Measurements from ENCODE around the gene LCN9. TPM values are rescaled to one million over a fixed set of nuclear protein-coding genes. Genes with fewer than 3 reads are reported as not detected.
"Not testable (repeated sequence)": the region's sequence is repeated elsewhere in the genome, so short reads cannot be mapped to it uniquely, and the experiment has no call there.

The LCN9 gene
- total and polyA plus RNA-seq, 2 donors from 2014 or later = not detected

DNA sequence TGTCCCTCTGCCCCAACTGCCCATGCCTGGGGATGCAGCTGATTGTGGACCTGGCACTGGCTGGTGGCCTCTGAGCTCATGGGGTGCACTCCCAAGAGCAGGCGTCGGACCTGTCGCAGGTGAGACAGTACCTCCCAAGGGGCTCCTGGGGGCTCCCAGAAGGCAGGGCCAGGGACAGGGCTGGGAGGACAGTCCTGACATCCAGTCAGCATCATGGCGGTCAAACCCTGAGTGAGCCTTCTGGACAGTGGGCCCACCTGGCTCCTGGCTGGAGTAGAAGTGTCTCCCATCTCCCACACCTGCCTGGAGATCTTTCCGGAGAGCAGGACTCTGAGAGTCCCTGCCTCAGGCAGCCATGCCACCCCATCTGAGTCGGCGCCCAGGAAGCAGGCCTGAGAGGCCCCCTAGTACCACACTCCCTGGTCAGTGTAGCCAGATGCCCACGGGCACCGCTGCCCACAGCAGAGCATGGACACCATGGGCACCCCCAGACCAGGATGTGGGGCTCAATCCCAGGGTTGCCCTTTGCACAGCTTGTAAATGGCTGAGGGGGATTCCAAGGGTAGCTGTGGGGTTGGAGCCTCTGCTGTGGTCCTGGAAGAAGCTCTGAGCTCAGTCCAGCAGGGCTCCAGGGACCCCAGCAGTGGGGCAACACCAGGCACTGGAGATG, 6.6 kb downstream of the LCN9 start:
- no peak for FAIRE-seq
- peak in 1 of 5 donors; percentile 47 for DNase-seq

DNA sequence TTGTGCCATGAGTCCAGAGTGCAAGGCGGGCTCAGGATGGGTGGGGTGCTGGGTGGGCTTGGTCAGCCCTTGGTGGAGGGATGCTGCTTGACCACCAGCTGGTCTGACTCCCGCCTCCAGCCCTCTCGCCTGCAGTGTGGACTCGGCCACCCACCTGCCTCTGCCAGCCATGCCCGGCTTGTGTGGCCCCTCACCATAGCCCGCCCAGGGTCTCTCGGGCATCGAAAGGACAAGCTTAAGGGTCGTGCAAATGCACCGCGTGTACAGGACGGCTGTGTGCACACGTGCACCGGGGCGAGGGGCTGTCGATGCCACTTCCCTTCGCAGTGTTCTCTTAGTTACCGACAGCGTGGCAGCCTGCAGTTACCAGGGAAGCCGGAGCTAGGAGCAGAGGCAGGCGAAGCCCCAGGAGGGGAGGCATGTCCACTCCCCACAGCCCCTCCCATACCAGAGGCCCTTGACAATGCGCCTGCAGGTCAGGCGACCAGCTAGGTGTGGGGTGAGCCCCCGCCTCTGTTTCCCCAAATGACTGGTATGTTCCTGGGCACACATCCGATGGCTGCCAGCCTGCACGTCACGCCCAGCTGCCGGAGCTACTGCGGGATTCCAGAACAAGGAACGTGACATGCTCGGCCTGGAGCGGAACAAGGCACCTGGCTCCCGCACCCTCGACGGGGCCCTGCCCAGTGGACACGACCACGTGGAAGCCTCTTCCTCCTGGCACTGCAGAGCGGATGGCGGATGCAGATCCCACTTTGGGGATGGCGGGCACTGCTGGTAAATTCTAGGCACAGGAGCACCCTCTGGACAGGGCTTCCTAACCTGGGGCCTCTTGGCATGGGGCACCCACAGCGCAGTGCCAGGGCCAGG, 7.8 kb downstream of the LCN9 start:
- DNase-seq = peak in 2 of 5 donors; percentile 24 to 58
- intact Hi-C loops (cut with DNase I) = no loop called here
- TF ChIP-seq, protein P1, sequence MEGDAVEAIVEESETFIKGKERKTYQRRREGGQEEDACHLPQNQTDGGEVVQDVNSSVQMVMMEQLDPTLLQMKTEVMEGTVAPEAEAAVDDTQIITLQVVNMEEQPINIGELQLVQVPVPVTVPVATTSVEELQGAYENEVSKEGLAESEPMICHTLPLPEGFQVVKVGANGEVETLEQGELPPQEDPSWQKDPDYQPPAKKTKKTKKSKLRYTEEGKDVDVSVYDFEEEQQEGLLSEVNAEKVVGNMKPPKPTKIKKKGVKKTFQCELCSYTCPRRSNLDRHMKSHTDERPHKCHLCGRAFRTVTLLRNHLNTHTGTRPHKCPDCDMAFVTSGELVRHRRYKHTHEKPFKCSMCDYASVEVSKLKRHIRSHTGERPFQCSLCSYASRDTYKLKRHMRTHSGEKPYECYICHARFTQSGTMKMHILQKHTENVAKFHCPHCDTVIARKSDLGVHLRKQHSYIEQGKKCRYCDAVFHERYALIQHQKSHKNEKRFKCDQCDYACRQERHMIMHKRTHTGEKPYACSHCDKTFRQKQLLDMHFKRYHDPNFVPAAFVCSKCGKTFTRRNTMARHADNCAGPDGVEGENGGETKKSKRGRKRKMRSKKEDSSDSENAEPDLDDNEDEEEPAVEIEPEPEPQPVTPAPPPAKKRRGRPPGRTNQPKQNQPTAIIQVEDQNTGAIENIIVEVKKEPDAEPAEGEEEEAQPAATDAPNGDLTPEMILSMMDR (IDR thresholded peaks at IDR 0.05; ENCODE audit: borderline replicate concordance, extremely low read depth, insufficient read depth) = no peak

More for the DNA sequence above, 6.6 kb downstream of the LCN9 start:
- H3K9me3 ChIP-seq (ENCODE audit: control insufficient read depth in 2 of 3, insufficient read depth in 1 of 3, low read length in 3 of 3) = no peaks in the 10 kb centered on the region
- no peak overlapping the region for H3K27ac ChIP-seq (ENCODE audit: low read depth in 2 of 2, low read length in 2 of 2)
- TF ChIP-seq, protein P1 (IDR thresholded peaks at IDR 0.05; ENCODE audit: borderline replicate concordance, extremely low read depth, insufficient read depth) = no peak
- no peak overlapping the region for H3K4me3 ChIP-seq (ENCODE audit: low read length in 3 of 3)
- no peaks in the 10 kb centered on the region for H3K4me1 ChIP-seq (ENCODE audit: control insufficient read depth in 2 of 3, insufficient read depth in 2 of 3, low read depth in 1 of 3, low read length in 3 of 3)
- H3K27me3 ChIP-seq (ENCODE audit: control insufficient read depth, insufficient read depth, low read length) = no peaks in the 10 kb centered on the region
- no peak overlapping the region for H3K9ac ChIP-seq (ENCODE audit: low read length in 3 of 3)
- intact Hi-C loops (cut with DNase I) = no loop called here
- no peaks in the 10 kb centered on the region for H3K36me3 ChIP-seq (ENCODE audit: control insufficient read depth in 2 of 3, insufficient read depth in 3 of 3, low read length in 3 of 3)

DNA sequence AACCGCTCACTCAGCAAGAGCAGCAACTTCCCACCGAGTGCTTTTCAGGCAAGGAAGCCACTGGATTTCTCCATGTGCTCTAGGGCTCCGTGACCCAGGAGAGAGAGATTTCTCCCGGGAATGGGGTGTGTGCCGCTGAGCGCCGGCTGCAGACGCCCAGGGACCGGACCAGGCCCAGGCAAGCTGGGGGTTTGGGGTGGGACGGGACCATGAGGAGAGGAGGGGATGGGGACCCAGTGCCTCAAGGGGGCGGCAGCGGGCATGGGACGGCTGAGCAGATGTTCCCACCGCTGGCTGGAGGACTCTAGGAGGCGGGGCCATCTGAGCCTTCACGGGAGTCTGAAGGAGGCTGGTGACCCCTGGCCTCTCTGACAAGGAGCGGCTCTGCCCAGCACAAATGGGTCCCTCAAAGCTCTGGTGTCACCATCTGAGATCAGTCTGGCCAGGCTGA, 8.5 kb downstream of the LCN9 start:
- Histone ChIP-seq H3K4me1 (ENCODE audit: control insufficient read depth in 2 of 3, insufficient read depth in 2 of 3, low read depth in 1 of 3, low read length in 3 of 3) (no peaks in the 10 kb centered on the region), H3K9me3 (ENCODE audit: control insufficient read depth in 2 of 3, insufficient read depth in 1 of 3, low read length in 3 of 3) (no peaks in the 10 kb centered on the region), H3K27ac (ENCODE audit: low read depth in 2 of 2, low read length in 2 of 2) (no peak overlapping the region), H3K36me3 (ENCODE audit: control insufficient read depth in 2 of 3, insufficient read depth in 3 of 3, low read length in 3 of 3) (no peaks in the 10 kb centered on the region), H3K4me3 (ENCODE audit: low read length in 3 of 3) (no peak overlapping the region), H3K27me3 (ENCODE audit: control insufficient read depth, insufficient read depth, low read length) (no peaks in the 10 kb centered on the region), H3K9ac (ENCODE audit: low read length in 3 of 3) (no peak overlapping the region)
- TF ChIP-seq, protein P1 (IDR thresholded peaks at IDR 0.05; ENCODE audit: borderline replicate concordance, extremely low read depth, insufficient read depth) = no peak
- FAIRE-seq = no peak
- peak in 1 of 5 donors; percentile 67 for DNase-seq
- intact Hi-C loops (cut with DNase I) = no loop called here

More for the DNA sequence above, 7.8 kb downstream of the LCN9 start:
- Histone ChIP-seq H3K4me3 (ENCODE audit: low read length in 3 of 3) (no peak overlapping the region), H3K36me3 (ENCODE audit: control insufficient read depth in 2 of 3, insufficient read depth in 3 of 3, low read length in 3 of 3) (no peaks in the 10 kb centered on the region), H3K27me3 (ENCODE audit: control insufficient read depth, insufficient read depth, low read length) (no peaks in the 10 kb centered on the region), H3K27ac (ENCODE audit: low read depth in 2 of 2, low read length in 2 of 2) (no peak overlapping the region), H3K9ac (ENCODE audit: low read length in 3 of 3) (no peak overlapping the region), H3K9me3 (ENCODE audit: control insufficient read depth in 2 of 3, insufficient read depth in 1 of 3, low read length in 3 of 3) (no peaks in the 10 kb centered on the region), H3K4me1 (ENCODE audit: control insufficient read depth in 2 of 3, insufficient read depth in 2 of 3, low read depth in 1 of 3, low read length in 3 of 3) (no peaks in the 10 kb centered on the region)
- no peak for FAIRE-seq

DNA sequence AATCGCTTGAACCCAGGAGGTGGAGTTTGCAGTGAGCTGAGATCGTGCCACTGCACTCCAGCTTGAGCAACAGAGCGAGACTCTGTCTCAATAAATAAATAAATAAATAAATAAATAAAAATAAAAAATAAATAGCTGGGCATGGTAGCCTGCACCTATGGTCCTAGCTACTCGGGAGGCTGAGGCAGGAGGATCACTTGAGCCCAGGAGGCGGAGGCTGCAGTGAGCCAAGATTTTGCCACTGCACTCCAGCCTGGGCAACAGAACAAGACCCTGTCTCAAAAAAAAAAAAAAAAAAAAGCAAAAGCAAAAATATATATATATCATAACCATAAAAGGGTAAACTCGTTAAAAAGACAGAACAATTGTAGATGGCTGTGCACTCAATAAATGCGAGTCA, 9.7 kb downstream of the LCN9 start:
- H3K27me3 ChIP-seq (ENCODE audit: control insufficient read depth, insufficient read depth, low read length); H3K36me3 ChIP-seq (ENCODE audit: control insufficient read depth in 2 of 3, insufficient read depth in 3 of 3, low read length in 3 of 3); H3K9ac ChIP-seq (ENCODE audit: low read length in 3 of 3); DNase-seq; H3K9me3 ChIP-seq (ENCODE audit: control insufficient read depth in 2 of 3, insufficient read depth in 1 of 3, low read length in 3 of 3); H3K4me3 ChIP-seq (ENCODE audit: low read length in 3 of 3); FAIRE-seq; H3K27ac ChIP-seq (ENCODE audit: low read depth in 2 of 2, low read length in 2 of 2); H3K4me1 ChIP-seq (ENCODE audit: control insufficient read depth in 2 of 3, insufficient read depth in 2 of 3, low read depth in 1 of 3, low read length in 3 of 3); intact Hi-C loops (cut with DNase I): not testable (repeated sequence)
